LNCAP (cell line): ENCODE measurements around the gene MIPOL1.

Experiments used
- TF ChIP-seq, protein P1 (sequence below): fragments of 450-650 bp; IDR thresholded peaks from 2 replicates; pipeline ENCODE4 v1.5.1; 2017; ENCODE audit warnings: mild to moderate bottlenecking

MIPOL1 gene

DNA sequence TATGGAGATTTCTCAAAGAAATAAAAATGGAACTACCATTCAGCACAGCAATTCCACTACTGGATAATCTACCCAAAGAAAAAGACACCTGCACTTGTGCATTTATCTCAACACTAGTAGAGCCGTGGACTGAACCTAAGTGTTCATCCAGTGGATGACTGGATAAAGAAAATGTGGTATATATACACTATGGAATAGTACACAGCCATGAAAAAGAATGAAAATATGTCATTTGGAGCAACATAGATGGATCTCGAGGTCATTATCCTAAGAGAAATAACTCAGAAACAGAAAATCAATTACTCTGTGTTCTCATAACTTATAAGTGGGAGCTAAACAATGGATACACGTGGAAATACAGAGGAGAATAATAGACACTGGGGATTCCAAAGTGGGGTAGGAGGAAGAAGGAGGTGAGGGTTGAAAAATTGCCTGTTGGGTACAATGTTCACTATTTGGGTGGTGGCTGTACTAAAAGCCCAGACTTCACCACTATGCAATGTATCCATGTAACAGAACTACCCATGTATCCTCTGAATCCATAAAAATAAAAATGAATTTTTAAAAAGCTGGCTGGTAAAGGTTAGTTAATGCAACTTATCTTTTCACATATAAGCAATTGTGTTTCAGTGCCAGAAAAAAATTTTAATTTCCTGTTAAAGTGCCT lies 266.6 kb downstream of the MIPOL1 start:
- TF ChIP-seq, protein P1, sequence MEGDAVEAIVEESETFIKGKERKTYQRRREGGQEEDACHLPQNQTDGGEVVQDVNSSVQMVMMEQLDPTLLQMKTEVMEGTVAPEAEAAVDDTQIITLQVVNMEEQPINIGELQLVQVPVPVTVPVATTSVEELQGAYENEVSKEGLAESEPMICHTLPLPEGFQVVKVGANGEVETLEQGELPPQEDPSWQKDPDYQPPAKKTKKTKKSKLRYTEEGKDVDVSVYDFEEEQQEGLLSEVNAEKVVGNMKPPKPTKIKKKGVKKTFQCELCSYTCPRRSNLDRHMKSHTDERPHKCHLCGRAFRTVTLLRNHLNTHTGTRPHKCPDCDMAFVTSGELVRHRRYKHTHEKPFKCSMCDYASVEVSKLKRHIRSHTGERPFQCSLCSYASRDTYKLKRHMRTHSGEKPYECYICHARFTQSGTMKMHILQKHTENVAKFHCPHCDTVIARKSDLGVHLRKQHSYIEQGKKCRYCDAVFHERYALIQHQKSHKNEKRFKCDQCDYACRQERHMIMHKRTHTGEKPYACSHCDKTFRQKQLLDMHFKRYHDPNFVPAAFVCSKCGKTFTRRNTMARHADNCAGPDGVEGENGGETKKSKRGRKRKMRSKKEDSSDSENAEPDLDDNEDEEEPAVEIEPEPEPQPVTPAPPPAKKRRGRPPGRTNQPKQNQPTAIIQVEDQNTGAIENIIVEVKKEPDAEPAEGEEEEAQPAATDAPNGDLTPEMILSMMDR: no peak

DNA sequence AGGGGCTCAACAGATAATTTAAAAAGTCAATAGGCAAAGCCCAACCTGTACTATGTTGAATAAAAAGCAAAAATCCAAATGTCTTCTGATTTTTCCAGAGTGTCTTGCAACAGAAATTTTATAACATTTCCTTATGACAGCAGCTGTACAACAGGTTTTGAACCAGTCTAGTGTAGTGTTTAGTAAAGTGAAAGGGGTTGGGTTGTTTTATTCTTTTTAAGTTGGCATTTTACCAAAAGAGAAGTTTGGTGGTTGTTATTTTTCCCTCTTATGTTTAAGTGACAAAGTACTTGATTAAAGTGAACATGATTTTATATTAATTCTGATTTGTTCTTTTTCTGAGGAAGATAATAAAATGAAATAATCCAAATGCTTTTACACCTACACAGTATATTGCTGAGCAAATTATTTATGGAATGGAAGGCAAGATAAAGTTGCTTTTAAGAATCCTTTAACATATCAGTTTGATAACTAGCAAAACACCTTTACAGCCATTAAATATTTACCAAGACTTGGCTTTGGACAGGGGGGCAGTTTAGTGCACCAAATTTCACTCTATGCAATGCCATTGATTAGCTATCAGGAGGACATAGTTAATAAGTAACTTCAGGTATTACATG lies 268.4 kb downstream of the MIPOL1 start:
- TF ChIP-seq, protein P1: no peak

DNA sequence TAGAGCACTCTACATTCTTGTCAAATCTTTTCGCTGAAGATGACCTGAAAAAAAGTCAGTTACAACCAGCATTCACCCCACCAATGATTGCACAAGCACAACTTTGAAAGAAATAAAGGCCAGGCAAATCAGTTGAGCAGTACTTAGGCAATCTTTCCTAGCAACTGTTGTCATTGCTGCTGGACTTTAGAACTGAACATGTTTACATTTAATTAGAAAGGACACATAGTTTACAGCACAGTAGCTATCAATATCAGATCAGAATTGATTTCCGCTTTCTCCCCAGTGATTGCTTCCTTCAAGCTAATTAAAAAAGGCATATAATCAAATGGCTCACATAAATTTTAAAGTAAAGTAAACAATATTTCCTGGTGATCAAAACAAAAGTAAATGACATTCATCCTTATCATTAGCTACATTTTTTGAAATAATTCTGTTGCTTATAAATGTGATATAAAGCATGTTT lies 268.9 kb downstream of the MIPOL1 start:
- TF ChIP-seq, protein P1: no peak

DNA sequence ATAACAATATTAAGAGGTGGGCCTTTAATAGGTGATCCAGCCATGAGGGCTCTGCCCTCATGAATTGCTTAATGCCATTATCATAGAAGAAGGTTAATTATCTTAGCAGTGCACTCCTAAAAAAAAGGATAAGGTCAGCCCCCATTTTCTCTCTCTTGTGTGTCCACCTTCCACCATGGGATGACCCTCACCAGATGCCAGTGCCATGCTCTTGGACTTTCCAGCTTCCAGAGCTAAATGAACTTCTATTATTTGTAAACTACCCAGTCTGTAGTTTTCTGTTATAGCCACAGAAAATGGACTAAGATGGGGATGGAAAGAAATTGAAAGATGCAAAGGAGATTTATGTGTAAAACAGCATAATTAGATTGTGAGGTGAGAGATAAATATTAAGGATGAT lies 271.9 kb downstream of the MIPOL1 start:
- TF ChIP-seq, protein P1: no peak

DNA sequence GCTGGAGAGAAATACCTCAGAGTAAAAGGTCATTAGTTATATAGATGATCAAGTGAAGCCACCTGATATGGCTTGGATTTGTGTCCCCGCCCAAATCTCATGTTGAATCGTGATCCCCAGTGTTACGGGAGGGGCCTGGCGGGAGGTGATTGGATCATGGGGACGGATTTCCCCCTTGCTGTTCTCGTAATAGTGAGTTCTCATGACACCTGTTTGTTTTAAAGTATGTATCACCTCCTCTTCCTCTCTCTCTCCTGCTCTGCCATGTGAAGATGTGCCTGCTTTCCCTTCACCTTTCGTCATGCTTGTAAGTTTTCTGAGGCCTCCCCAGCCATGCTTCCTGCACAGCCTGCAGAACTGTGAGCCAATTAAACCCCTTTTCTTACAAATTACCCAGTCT lies 272.5 kb downstream of the MIPOL1 start:
- TF ChIP-seq, protein P1: no peak

DNA sequence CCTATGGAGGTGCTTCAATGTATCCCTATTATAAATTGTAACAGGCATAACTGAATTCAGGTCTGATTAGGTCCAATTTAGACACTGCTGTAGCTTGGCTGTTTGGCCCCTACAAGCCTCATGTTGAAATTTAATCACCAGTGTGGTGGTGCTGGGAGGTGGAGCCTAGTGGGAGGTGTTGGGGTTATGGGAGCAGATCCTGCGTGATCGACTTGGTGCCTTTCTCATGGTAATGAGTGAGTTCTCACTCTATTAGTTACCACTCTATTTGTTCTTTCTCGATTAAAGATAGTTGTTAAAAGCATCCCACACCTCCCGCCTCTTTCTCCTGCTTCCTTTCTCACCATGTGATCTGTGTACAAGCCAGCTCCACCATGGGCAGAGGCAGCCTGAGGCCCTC lies 275.2 kb downstream of the MIPOL1 start:
- TF ChIP-seq, protein P1: no peak

DNA sequence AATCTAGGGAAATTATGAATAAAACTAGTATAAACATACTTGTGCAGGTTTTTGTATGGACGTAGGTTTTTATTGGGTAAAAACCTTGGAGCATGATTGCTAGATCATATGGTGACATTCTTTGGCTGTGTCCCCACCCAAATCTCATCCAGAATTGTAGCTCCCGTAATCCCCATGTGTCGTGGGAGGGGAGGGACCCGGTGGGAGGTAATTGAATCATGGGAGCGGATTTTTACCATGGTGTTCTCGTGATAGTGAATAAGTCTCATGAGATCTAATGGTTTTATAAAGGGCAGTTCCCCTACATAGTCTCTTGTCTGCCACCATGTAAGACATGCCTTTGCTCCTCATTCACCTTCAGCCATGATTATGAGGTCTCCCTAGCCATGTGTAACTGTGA lies 276.5 kb downstream of the MIPOL1 start:
- TF ChIP-seq, protein P1: no peak
